ENCODE measurements around the gene NFYC.

The NFYC gene

GRCh38 chr1:40808909-40809308, 117.4 kb downstream of the NFYC start:
- Histone ChIP-seq H3K9me3 (ENCODE audit: insufficient read depth, low read length, severe bottlenecking) (no peaks in the 10 kb centered on the region), H3K36me3 (ENCODE audit: insufficient read depth, low read length) (no peaks in the 10 kb centered on the region), H2AFZ (ENCODE audit: low read depth, low read length) (no peak overlapping the region), H3K4me1 (ENCODE audit: insufficient read depth, low read length) (no peaks in the 10 kb centered on the region), H3K9ac (ENCODE audit: low read depth, low read length) (no peak overlapping the region), H3K27ac (ENCODE audit: low read length) (no peak overlapping the region), H3K27me3 (ENCODE audit: insufficient read depth, low read length, poor library complexity) (no peaks in the 10 kb centered on the region), H4K20me1 (ENCODE audit: insufficient read depth, low read length) (no peaks in the 10 kb centered on the region; the same call in 1 of the 2 replicates), H3K4me3 (ENCODE audit: low read depth in 1 of 2, low read length in 2 of 2) (no peak overlapping the region), H3K79me2 (ENCODE audit: insufficient read depth, low read length) (no peaks in the 10 kb centered on the region), H3K4me2 (ENCODE audit: insufficient read depth, low read length) (no peak overlapping the region)
- no peak for DNase-seq
- ATAC-seq (ENCODE audit: insufficient read depth, low read depth), result no peak
- TF ChIP-seq CTCF (IDR thresholded peaks at IDR 0.05; ENCODE audit: borderline replicate concordance, extremely low read depth, low read length, poor library complexity, severe bottlenecking) (no peak), EZH2 (IDR thresholded peaks at IDR 0.05; ENCODE audit: borderline replicate concordance, low read depth, low read length, severe bottlenecking) (no peak)

- no peak for ATAC-seq (ENCODE audit: insufficient read depth, low read depth)
- H3K36me3 ChIP-seq (ENCODE audit: insufficient read depth, low read length), result no peaks in the 10 kb centered on the region
- TF ChIP-seq CTCF (IDR thresholded peaks at IDR 0.05; ENCODE audit: borderline replicate concordance, extremely low read depth, low read length, poor library complexity, severe bottlenecking) (no peak), EZH2 (IDR thresholded peaks at IDR 0.05; ENCODE audit: borderline replicate concordance, low read depth, low read length, severe bottlenecking) (no peak)
Measured at GRCh38 chr1:40810927-40811326, 119.4 kb downstream of the NFYC start.

GRCh38 chr1:40815420-40815819, 123.9 kb downstream of the NFYC start:
- Histone ChIP-seq H3K4me1 (ENCODE audit: insufficient read depth, low read length) (no peaks in the 10 kb centered on the region), H3K9me3 (ENCODE audit: insufficient read depth, low read length, severe bottlenecking) (no peaks in the 10 kb centered on the region), H3K4me3 (ENCODE audit: low read depth in 1 of 2, low read length in 2 of 2) (no peak overlapping the region), H2AFZ (ENCODE audit: low read depth, low read length) (no peak overlapping the region), H3K9ac (ENCODE audit: low read depth, low read length) (no peak overlapping the region), H3K4me2 (ENCODE audit: insufficient read depth, low read length) (no peak overlapping the region), H3K27ac (ENCODE audit: low read length) (no peak overlapping the region), H4K20me1 (ENCODE audit: insufficient read depth, low read length) (no peaks in the 10 kb centered on the region; the same call in 1 of the 2 replicates), H3K36me3 (ENCODE audit: insufficient read depth, low read length) (no peaks in the 10 kb centered on the region), H3K27me3 (ENCODE audit: insufficient read depth, low read length, poor library complexity) (no peaks in the 10 kb centered on the region), H3K79me2 (ENCODE audit: insufficient read depth, low read length) (no peaks in the 10 kb centered on the region)
- DNase-seq (no peak), ATAC-seq (ENCODE audit: insufficient read depth, low read depth) (no peak)
- TF ChIP-seq CTCF (IDR thresholded peaks at IDR 0.05; ENCODE audit: borderline replicate concordance, extremely low read depth, low read length, poor library complexity, severe bottlenecking) (no peak), EZH2 (IDR thresholded peaks at IDR 0.05; ENCODE audit: borderline replicate concordance, low read depth, low read length, severe bottlenecking) (no peak)

More at GRCh38 chr1:40810927-40811326, 119.4 kb downstream of the NFYC start:
- no peaks in the 10 kb centered on the region for H3K79me2 ChIP-seq (ENCODE audit: insufficient read depth, low read length)
- H3K27me3 ChIP-seq (ENCODE audit: insufficient read depth, low read length, poor library complexity), result no peaks in the 10 kb centered on the region
- H3K4me2 ChIP-seq (ENCODE audit: insufficient read depth, low read length), result no peak overlapping the region
- H3K4me3 ChIP-seq (ENCODE audit: low read depth in 1 of 2, low read length in 2 of 2), result no peak overlapping the region
- H3K4me1 ChIP-seq (ENCODE audit: insufficient read depth, low read length), result no peaks in the 10 kb centered on the region
- H3K27ac ChIP-seq (ENCODE audit: low read length), result no peak overlapping the region
- H3K9ac ChIP-seq (ENCODE audit: low read depth, low read length), result no peak overlapping the region
- no peak for DNase-seq
- H4K20me1 ChIP-seq (ENCODE audit: insufficient read depth, low read length), result no peaks in the 10 kb centered on the region; the same call in 1 of the 2 replicates
- no peak overlapping the region for H2AFZ ChIP-seq (ENCODE audit: low read depth, low read length)
- no peaks in the 10 kb centered on the region for H3K9me3 ChIP-seq (ENCODE audit: insufficient read depth, low read length, severe bottlenecking)

DNA sequence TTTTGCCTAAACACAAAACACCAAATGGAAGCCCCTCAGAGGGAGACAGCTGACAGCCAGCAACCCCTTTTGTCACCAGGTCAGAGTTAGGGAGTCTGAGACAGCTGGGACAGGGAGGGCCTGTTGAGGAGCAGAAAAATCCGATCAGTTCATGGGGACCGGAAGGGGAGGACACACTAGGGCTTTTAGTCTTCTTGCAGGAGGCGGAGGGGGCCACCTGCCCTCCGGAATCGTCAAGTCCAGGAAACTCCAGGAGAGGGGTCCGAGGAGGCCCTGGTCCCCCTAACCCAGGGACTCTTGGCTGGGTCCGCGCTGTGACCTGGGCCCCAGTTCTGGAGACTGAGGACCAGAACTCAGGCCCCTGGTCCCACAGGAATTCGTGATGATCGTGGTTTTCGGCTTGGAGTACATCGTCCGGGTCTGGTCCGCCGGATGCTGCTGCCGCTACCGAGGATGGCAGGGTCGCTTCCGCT, 126.3 kb downstream of the NFYC start:
- no peaks in the 10 kb centered on the region for H3K4me1 ChIP-seq (ENCODE audit: insufficient read depth, low read length)
- no peak overlapping the region for H2AFZ ChIP-seq (ENCODE audit: low read depth, low read length)
- H3K36me3 ChIP-seq (ENCODE audit: insufficient read depth, low read length), result no peaks in the 10 kb centered on the region
- no peaks in the 10 kb centered on the region for H3K79me2 ChIP-seq (ENCODE audit: insufficient read depth, low read length)
- H3K4me2 ChIP-seq (ENCODE audit: insufficient read depth, low read length), result no peak overlapping the region
- no peak overlapping the region for H3K4me3 ChIP-seq (ENCODE audit: low read depth in 1 of 2, low read length in 2 of 2)
- H3K9ac ChIP-seq (ENCODE audit: low read depth, low read length), result no peak overlapping the region
- H3K27ac ChIP-seq (ENCODE audit: low read length), result no peak overlapping the region
- no peaks in the 10 kb centered on the region for H3K27me3 ChIP-seq (ENCODE audit: insufficient read depth, low read length, poor library complexity)
- TF ChIP-seq CTCF (IDR thresholded peaks at IDR 0.05; ENCODE audit: borderline replicate concordance, extremely low read depth, low read length, poor library complexity, severe bottlenecking) (no peak), EZH2 (IDR thresholded peaks at IDR 0.05; ENCODE audit: borderline replicate concordance, low read depth, low read length, severe bottlenecking) (no peak)
- ATAC-seq (ENCODE audit: insufficient read depth, low read depth) (no peak), DNase-seq (no peak)
- H3K9me3 ChIP-seq (ENCODE audit: insufficient read depth, low read length, severe bottlenecking), result no peaks in the 10 kb centered on the region
- H4K20me1 ChIP-seq (ENCODE audit: insufficient read depth, low read length), result no peaks in the 10 kb centered on the region

Measured in DND-41 (cell line).